HG02678 (cell line): ENCODE data around the gene FARS2.

Source experiments
- ATAC-seq: cut with Tn5 transposase; IDR thresholded peaks from one replicate; pipeline ENCODE4 v1.9.1; 2021; ENCODE audit warnings: mild to moderate bottlenecking, moderate library complexity; ENCODE audit not compliant: unreplicated experiment

The FARS2 gene

DNA sequence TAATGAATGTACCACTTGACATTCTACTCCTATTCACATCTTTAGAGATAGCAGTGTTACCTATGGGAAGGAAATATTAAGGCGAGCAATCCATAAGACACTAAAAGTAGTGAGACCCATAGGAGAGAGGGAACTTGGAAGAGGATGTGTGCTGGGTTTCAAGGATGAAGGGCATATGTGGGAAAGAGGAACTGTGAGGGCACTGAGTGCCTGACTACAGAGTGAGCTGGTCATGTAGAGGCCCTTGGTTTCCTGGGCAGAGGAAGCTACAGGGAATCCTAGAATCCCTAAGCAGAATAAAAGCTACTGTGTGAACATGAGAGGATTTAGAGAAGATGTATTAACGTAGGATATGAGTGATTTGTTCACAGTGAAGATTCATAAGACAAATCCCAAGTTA lies 262.8 kb downstream of the FARS2 start:
- no peak for ATAC-seq

GRCh38 chr6:5525209-5525608 lies 263.9 kb downstream of the FARS2 start:
- ATAC-seq = no peak

DNA sequence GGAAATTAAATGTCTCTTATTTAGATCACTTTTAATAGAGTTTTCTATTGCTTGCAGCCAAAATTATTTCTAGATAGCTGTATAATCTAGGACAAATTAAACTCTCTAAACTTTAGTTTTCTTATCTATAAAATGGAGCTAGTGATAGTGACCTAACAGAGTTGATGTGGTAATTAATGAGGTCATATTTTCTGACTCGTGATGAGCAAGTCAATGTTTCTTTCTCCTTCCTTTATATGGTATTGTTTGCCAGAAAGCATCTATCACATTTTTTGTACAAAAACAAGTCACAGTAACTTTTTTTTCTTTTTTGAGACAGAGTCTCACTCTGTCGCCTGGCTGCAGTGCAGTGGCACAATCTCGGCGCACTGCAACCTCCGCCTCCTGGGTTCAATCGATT lies 267.7 kb downstream of the FARS2 start:
- no peak for ATAC-seq

GRCh38 chr6:5529733-5530132 lies 268.4 kb downstream of the FARS2 start:
- ATAC-seq = no peak

DNA sequence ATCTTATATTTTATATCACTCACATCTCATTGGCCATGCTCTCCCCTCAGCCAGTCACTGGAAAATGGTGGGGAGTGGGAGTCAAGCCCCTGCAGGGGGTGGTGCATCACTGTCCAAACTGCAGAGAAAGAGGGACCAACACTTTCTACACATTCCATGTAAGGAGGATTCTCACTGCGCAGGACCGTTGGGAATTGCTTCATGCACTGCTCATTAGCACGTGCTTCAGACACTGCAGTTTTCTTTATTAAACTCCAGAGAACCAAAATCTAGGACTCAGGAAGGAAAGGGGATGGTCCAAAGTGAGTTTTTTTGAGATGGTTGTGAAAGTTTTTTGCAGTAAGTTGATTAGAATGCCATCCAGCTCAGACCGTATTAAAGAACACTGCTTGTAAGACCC lies 269.8 kb downstream of the FARS2 start:
- ATAC-seq = no peak

DNA sequence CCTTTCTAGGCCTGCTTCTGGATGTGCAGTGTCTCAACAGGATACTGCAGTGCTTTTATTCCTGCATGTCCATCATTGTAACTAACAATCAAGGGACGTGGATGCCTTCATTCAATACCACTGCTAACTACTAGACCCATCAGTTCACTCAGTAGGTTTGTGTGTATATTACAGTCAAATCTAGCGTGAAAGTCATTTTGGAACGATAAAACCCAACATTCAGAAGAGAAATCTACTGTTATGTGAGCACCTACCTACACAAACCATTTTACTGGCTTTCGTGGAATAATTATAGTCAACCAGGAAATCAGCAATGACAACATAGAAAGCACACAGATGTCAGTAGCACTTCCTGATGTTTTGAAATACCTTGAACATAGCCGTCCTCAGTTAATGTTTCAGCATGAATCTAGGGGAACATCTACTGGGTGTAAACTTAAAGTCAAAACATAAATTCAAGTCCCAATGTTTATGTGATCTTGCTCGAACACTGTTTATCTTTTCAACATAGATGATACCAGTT lies 270.6 kb downstream of the FARS2 start:
- no peak for ATAC-seq

DNA sequence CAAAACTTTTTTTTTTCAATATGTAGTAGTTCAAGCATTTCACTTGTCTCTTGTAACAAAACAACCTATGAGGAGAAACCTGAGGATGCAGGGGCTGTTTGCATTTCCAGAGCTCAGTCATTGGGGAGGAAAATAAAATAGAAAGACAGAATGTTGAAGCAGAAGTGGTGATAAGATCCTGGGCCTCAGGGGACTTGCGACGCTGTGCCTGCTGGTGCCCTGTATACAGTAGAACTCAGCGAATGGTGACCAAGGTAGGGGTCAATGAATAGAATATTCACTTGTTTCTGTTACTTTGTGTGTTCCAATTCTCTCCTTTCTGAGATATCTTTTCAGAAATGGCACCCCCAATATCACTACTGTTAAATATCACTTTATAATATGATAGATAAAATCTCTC lies 271.6 kb downstream of the FARS2 start:
- no peak for ATAC-seq

DNA sequence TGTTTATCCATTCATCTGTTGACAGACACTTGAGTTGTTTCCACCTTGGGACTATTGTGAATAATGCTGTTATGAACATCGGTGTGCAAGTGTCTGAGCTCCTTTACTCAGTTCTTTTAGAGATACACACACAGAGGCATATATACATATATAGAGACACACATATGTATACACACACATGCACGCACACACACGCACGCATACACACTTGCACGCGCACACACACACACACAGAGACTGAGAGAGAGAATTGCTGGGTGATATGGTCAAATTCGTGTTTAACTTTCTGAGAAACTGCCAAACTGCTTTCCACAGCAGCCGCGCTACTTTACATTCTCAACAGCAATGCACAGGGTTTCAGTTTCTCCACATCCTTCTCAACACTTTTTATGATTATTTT lies 273.3 kb downstream of the FARS2 start:
- ATAC-seq = no peak

DNA sequence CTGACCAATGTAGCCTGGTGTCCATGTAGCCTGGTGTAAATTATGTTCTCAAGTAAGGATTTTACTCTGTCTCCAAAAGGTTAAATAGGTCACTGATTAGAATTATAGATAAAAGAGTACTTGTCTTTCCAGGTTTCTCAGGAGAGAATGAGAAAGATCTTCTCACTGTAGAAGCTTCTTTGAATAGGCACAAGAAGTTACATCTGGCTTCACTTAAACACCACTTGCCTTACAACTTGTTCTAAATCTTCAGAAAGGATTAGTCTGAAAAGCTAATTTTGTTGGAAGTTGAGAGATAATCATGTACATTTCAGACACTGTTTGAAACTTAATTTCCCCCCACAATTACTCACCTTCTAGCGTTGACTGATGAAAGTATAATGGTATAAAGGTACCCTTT lies 275.3 kb downstream of the FARS2 start:
- ATAC-seq = no peak

- ATAC-seq = no peak
Measured at GRCh38 chr6:5537132-5537531, 275.8 kb downstream of the FARS2 start.

- ATAC-seq = no peak
Measured at GRCh38 chr6:5537967-5538366, 276.7 kb downstream of the FARS2 start.

- no peak for ATAC-seq
Measured at GRCh38 chr6:5540370-5540769, 279.1 kb downstream of the FARS2 start.

- no peak for ATAC-seq
Measured at GRCh38 chr6:5541025-5541424, 279.7 kb downstream of the FARS2 start.

DNA sequence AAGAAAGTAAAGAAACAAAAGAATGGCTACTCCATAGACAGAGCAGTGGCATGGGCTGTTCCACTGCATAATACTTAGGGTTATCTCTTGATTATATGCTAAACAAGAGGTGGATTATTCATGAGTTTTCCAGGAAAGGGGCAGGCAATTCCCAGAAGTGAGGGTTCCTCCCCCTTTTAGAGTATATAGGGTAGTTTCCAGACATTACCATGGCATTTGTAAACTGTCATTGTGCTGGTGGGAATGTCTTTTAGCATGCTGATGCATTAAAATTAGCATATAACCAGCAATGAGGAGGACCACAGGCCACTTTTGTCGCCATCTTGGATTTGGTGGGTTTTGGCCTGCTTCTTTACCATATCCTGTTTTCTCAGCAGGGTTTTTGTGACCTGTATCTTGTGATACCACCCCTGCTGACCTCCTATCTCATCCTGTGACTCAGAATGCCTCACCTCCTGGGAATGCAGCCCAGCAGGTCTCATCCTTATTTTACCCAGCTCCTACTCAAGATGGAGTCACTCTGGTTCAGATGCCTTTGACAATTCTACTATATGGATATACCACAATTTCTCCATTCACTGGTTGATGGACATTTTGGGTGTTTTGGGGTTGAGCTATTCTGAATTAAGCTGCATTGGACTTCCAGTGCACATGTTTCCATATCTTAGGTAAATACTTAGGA lies 280.6 kb downstream of the FARS2 start:
- ATAC-seq = no peak

DNA sequence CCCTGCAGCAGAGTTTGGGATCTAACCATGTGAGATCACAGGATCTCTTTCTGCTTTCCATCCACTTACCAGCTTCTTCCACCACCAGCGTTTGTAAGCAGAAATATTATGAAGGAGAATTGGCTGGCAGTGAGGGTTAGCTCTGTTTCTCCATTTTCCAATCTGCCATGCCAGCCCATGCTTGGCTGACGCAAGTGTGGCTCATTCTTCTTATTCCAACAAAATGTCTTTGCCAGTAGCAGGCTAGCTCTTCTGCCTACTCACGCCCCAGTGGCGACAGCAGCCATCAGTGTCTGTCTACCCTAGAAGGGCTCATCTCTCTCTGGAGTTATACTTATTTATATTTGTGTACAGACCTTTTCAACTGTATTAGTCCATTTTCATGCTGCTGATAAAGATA lies 286.2 kb downstream of the FARS2 start:
- no peak for ATAC-seq

DNA sequence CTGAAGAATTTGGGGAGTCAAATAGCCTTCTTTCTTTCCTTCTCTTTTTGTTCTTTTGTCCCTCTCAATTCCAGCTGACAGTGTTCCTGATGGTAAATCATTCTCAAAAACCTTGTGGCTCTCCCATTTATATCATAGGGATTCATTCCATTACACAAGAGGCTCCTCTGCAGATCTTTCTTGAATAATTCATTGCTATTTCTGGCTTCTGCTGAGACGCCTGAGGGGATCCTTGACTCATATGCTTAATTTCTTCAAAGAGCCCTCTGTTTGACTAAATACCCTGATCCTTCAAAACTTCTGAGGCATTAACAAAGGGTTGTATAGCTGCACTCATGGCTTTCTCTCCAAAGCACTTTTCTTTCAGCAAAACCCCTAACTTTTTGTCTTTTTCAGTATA lies 289.3 kb downstream of the FARS2 start:
- ATAC-seq = no peak

- ATAC-seq = no peak
Measured at GRCh38 chr6:5552243-5552642, 290.9 kb downstream of the FARS2 start.

- ATAC-seq = no peak
Measured at GRCh38 chr6:5553767-5554166, 292.5 kb downstream of the FARS2 start.

GRCh38 chr6:5554226-5554625 lies 292.9 kb downstream of the FARS2 start:
- ATAC-seq = no peak

DNA sequence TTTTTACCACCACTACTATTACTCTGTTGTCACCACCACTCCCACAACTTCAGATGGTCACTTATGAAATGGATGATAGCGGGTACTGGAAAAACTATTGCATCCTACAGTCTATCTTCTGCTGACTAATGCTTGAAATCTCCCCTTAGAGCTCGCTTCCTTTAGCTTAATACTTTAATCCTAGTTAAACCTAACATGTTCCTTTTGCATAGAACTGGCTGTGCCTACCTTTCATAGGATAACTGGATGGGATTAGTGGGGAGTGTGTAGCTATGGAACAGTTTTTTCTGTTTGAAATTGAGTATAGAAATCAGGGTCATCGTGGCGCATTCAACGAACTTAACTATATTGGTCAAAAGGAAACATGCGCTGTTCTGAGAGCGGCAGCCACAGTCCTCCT lies 294.7 kb downstream of the FARS2 start:
- ATAC-seq = no peak

GRCh38 chr6:5557506-5557905 lies 296.2 kb downstream of the FARS2 start:
- ATAC-seq = no peak

GRCh38 chr6:5559651-5560050 lies 298.3 kb downstream of the FARS2 start:
- no peak for ATAC-seq

GRCh38 chr6:5562277-5562676 lies 301.0 kb downstream of the FARS2 start:
- no peak for ATAC-seq
